ENCODE data around the gene MRPS27.

The MRPS27 gene

DNA sequence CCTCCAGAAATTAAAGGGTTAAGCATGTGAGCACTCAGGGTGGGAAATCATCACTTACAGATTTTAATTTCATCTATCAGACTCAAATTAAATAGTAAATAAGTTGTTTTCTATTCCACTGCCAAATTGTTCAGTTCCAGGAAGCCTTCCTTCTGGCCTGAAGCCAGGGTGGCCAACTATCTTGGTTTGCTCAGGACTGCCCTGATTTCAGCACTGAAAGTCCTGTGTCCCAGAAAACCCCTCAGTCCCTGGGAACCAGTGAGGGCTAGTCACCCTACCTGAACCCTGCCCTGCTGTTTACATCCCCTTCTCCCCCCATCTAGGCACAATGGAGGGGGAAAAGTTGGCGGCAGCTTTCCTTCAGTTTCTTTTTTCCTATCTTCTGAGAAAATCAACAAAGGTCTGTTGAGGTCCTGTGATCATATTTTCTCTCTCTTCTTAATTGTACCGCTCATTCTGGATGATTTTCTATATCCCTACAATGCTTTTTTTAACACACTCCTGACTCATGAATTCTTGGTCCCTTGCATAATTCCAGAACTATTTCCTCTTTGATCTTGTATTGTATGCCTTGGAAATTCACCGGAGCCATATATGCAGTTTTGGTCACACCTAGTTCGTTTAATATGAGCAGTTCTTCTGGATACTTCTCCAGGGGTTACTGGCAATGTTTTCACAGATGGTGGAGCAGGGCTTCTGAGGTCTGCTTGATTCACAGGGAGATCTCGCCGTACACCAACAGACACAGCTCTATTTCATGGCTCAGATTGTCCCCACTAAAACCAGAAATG is 109.0 kb downstream of the MRPS27 start:
- Histone ChIP-seq H3K4me1 (ENCODE audit: control insufficient read depth, insufficient read depth, low read length, poor library complexity, severe bottlenecking) (no peaks in the 10 kb centered on the region), H3K9me3 (ENCODE audit: control insufficient read depth, low read length) (no peaks in the 10 kb centered on the region), H3K36me3 (ENCODE audit: control insufficient read depth, insufficient read depth, low read length) (no peaks in the 10 kb centered on the region), H3K27me3 (replicated peaks; ENCODE audit: control insufficient read depth, insufficient read depth, low read length, poor library complexity, severe bottlenecking) (no peaks in the 10 kb centered on the region), H3K4me3 (ENCODE audit: insufficient read depth, low read depth, low read length, poor library complexity, severe bottlenecking) (no peak overlapping the region), H3K27ac (ENCODE audit: insufficient read depth, low read length, poor library complexity, severe bottlenecking) (no peak overlapping the region)
- DNase-seq: no peak

DNA sequence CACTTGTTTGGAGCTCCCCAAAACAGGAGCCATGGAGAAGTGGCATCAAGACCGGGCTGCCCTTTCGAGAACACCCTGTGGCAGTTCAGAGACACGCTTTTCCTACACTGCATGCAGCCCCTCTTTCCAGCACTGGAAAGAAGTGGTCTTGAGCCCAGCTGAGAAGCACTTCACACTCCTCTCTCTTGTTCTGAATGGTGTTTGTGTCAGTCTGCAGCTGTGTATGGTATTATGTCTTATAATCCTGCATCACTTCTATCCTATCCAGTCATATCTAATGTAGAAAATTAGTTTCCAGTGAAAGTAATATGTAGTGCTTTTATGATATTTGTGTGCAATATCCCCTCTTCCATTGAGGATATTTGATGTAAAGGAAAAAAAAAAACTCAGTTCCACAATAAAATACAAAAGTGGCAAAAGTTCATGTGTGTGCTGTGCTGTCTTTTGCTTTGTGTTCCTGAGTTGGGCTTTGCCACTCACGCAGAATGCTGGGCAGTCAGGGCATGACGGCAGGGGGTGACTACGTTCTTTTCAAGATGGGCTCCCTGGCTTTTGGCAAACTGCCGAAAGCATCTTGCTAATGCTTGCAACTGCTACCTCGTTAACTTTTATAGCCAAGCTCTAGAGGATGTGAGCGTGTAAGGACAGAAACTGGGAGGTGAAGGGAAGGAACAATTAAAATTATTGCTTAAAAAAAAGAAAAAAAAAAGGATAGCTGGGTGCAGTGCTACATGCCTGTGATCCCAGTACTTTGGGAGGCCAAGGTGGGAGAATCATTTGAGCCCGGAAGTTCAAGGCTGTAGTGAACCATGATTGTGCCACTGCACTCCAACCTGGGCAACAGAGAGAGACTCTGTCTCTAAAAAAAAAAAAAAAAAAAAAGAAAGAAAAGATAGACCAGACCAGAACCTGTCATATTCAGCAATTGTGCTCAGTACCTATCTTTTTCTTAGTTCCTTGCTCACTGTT is 110.6 kb downstream of the MRPS27 start:
- no peak overlapping the region for H3K27ac ChIP-seq (ENCODE audit: insufficient read depth, low read length, poor library complexity, severe bottlenecking)
- H3K4me3 ChIP-seq (ENCODE audit: insufficient read depth, low read depth, low read length, poor library complexity, severe bottlenecking): no peak overlapping the region
- no peak for DNase-seq
- H3K27me3 ChIP-seq (replicated peaks; ENCODE audit: control insufficient read depth, insufficient read depth, low read length, poor library complexity, severe bottlenecking): no peaks in the 10 kb centered on the region
- no peaks in the 10 kb centered on the region for H3K4me1 ChIP-seq (ENCODE audit: control insufficient read depth, insufficient read depth, low read length, poor library complexity, severe bottlenecking)
- no peaks in the 10 kb centered on the region for H3K9me3 ChIP-seq (ENCODE audit: control insufficient read depth, low read length)
- no peaks in the 10 kb centered on the region for H3K36me3 ChIP-seq (ENCODE audit: control insufficient read depth, insufficient read depth, low read length)

DNA sequence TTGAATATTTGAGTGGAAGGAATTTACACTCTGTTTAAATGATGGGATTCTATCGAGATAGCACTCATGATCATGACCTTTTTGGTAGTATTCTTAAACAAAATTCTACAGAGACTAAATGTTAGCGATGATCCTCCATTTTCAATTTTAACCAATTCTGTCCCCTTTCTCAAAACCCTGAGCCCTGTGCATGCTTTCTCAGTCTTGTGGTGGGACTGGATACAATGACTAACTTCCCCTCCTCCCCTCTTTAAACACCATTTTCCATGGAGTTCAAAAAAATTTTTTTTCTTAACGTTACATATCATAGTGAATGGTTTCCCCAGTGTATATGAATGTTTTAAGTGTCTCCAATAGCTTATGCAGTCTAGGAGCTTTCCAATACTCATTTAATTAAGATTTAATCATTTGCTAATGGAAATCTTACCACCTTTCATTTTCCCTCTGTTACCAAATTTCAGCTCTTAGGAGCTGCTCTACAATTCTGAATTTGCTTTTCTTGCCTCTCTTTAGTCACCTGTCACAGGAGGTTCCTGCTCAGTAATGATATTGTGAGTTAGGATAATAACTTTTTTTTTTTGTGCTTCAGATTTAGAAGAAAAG is 111.6 kb downstream of the MRPS27 start:
- no peak for DNase-seq
- H3K27me3 ChIP-seq (replicated peaks; ENCODE audit: control insufficient read depth, insufficient read depth, low read length, poor library complexity, severe bottlenecking): no peaks in the 10 kb centered on the region
- no peaks in the 10 kb centered on the region for H3K36me3 ChIP-seq (ENCODE audit: control insufficient read depth, insufficient read depth, low read length)
- no peaks in the 10 kb centered on the region for H3K4me1 ChIP-seq (ENCODE audit: control insufficient read depth, insufficient read depth, low read length, poor library complexity, severe bottlenecking)
- no peak overlapping the region for H3K27ac ChIP-seq (ENCODE audit: insufficient read depth, low read length, poor library complexity, severe bottlenecking)
- H3K4me3 ChIP-seq (ENCODE audit: insufficient read depth, low read depth, low read length, poor library complexity, severe bottlenecking): no peak overlapping the region
- H3K9me3 ChIP-seq (ENCODE audit: control insufficient read depth, low read length): no peaks in the 10 kb centered on the region

DNA sequence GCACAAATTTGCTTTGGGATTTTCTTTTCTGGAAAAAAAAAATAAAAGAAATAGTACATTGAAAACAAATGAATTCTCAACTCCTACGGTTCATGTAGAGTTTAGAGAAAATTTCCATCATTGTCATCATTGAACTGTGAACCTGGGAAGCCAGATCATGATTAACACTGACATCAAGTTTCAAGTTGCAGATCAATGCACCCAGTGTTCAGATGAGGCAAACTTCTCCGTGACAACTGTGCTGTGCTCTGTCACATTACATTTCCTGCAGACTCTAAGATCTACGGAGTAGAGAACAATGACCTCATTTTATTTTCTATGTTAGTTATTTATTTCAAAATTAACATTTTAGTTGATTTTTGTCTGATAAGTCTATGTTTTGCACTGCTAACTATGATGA is 113.0 kb downstream of the MRPS27 start:
- no peaks in the 10 kb centered on the region for H3K4me1 ChIP-seq (ENCODE audit: control insufficient read depth, insufficient read depth, low read length, poor library complexity, severe bottlenecking)

DNA sequence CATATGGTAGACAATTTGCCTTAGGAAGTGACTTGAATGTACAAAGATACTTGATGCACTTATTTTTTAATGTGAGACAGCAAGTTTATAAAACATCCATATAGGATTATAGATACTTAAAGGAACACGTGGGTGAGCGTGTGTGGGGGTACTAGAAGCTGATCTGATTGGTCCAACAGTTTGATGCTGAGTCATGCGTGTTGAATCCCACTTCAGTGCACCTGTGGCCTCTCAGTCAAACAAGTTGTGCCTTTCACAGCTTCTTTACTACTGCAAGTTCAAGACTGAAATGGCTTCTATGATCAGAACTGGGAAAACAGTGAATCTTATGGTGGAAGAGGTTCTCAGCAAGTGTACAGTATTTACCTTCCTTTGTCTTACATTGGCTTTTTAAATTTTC is 113.9 kb downstream of the MRPS27 start:
- DNase-seq: no peak
- no peak overlapping the region for H3K27ac ChIP-seq (ENCODE audit: insufficient read depth, low read length, poor library complexity, severe bottlenecking)
- H3K4me1 ChIP-seq (ENCODE audit: control insufficient read depth, insufficient read depth, low read length, poor library complexity, severe bottlenecking): no peaks in the 10 kb centered on the region
- H3K36me3 ChIP-seq (ENCODE audit: control insufficient read depth, insufficient read depth, low read length): no peaks in the 10 kb centered on the region
- H3K27me3 ChIP-seq (replicated peaks; ENCODE audit: control insufficient read depth, insufficient read depth, low read length, poor library complexity, severe bottlenecking): no peaks in the 10 kb centered on the region
- no peak overlapping the region for H3K4me3 ChIP-seq (ENCODE audit: insufficient read depth, low read depth, low read length, poor library complexity, severe bottlenecking)
- no peaks in the 10 kb centered on the region for H3K9me3 ChIP-seq (ENCODE audit: control insufficient read depth, low read length)

More for the DNA sequence above, 113.0 kb downstream of the MRPS27 start:
- DNase-seq: no peak
- Histone ChIP-seq H3K9me3 (ENCODE audit: control insufficient read depth, low read length) (no peaks in the 10 kb centered on the region), H3K36me3 (ENCODE audit: control insufficient read depth, insufficient read depth, low read length) (no peaks in the 10 kb centered on the region), H3K27me3 (replicated peaks; ENCODE audit: control insufficient read depth, insufficient read depth, low read length, poor library complexity, severe bottlenecking) (no peaks in the 10 kb centered on the region), H3K4me3 (ENCODE audit: insufficient read depth, low read depth, low read length, poor library complexity, severe bottlenecking) (no peak overlapping the region), H3K27ac (ENCODE audit: insufficient read depth, low read length, poor library complexity, severe bottlenecking) (no peak overlapping the region)

DNA sequence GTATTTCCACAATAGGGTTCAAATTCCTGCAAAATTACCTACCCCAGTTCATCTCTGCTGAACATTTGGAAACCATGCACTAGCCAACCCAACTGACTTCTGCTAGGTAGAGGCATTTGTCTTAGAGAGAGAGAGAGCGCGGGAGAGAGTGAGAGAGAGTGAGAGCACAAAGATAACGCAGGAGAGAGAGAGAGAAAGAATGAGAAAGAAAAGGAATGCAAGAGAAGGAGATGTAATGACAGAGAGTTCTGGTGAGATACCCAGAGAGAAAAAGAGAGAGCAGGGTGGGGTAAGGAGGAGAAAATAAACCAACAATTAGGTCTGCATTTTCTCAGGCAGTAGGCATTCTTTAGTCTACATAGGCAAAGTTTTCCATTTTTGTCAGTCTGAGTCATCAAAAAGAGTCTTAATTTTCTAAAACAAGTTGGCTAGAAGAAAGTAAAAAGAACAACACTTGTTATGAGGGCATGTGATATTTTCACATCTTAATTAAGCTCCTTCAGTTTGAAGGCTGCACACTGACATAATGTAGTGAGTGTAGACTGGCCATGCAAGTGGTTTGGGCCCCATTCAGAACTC is 114.5 kb downstream of the MRPS27 start:
- Histone ChIP-seq H3K9me3 (ENCODE audit: control insufficient read depth, low read length) (no peaks in the 10 kb centered on the region), H3K4me3 (ENCODE audit: insufficient read depth, low read depth, low read length, poor library complexity, severe bottlenecking) (no peak overlapping the region), H3K4me1 (ENCODE audit: control insufficient read depth, insufficient read depth, low read length, poor library complexity, severe bottlenecking) (no peaks in the 10 kb centered on the region), H3K36me3 (ENCODE audit: control insufficient read depth, insufficient read depth, low read length) (no peaks in the 10 kb centered on the region), H3K27ac (ENCODE audit: insufficient read depth, low read length, poor library complexity, severe bottlenecking) (no peak overlapping the region), H3K27me3 (replicated peaks; ENCODE audit: control insufficient read depth, insufficient read depth, low read length, poor library complexity, severe bottlenecking) (no peaks in the 10 kb centered on the region)
- DNase-seq: no peak

DNA sequence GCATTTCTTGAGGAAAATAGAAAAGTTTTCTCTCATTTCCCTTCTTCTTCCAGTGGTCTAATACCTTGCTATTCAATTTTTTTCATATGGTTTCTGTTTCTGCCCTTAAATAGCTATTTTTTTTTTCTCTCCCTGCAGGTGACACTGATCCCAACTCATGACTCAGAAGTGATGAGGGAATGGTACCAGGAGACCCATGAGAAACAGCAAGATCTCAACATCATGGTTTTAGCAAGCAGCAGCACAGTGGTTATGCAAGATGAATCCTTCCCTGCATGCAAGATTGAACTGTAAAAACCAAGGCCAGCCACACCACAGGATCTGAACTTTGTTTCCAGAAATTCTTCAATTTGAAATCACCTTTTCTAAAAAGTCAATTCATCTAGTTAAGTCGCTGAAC is 115.1 kb downstream of the MRPS27 start:
- H3K27me3 ChIP-seq (replicated peaks; ENCODE audit: control insufficient read depth, insufficient read depth, low read length, poor library complexity, severe bottlenecking): no peaks in the 10 kb centered on the region
- H3K27ac ChIP-seq (ENCODE audit: insufficient read depth, low read length, poor library complexity, severe bottlenecking): no peak overlapping the region
- no peaks in the 10 kb centered on the region for H3K36me3 ChIP-seq (ENCODE audit: control insufficient read depth, insufficient read depth, low read length)
- DNase-seq: no peak
- H3K4me3 ChIP-seq (ENCODE audit: insufficient read depth, low read depth, low read length, poor library complexity, severe bottlenecking): no peak overlapping the region
- no peaks in the 10 kb centered on the region for H3K4me1 ChIP-seq (ENCODE audit: control insufficient read depth, insufficient read depth, low read length, poor library complexity, severe bottlenecking)
- no peaks in the 10 kb centered on the region for H3K9me3 ChIP-seq (ENCODE audit: control insufficient read depth, low read length)

DNA sequence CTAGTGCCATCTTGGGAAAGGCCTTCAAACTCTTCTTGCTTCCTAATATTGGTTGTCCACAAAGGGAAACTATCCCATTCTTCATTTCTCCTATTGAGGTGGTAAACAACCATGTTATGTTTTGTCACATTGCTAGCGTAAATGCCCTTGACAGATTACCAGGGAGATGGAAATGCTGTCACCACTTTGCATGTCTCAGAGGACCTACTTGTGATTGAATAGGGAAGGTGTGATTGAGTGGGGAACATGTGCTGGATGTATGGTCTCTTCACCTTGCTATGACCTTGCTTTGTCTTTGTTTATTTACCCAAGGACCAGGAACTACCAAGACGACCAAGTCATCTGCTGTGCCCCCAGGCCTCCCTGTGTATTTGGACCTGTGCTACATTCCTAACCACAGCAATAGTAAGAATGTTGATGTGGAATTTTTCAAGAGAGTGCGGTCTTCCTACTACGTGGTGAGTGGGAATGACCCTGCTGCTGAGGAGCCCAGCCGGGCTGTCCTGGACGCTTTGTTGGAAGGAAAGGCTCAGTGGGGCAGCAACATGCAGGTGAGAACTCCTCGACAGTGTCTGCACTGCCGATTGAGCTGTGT is 116.7 kb downstream of the MRPS27 start:
- Histone ChIP-seq H3K27me3 (replicated peaks; ENCODE audit: control insufficient read depth, insufficient read depth, low read length, poor library complexity, severe bottlenecking) (no peaks in the 10 kb centered on the region), H3K4me1 (ENCODE audit: control insufficient read depth, insufficient read depth, low read length, poor library complexity, severe bottlenecking) (no peaks in the 10 kb centered on the region), H3K27ac (ENCODE audit: insufficient read depth, low read length, poor library complexity, severe bottlenecking) (no peak overlapping the region), H3K4me3 (ENCODE audit: insufficient read depth, low read depth, low read length, poor library complexity, severe bottlenecking) (no peak overlapping the region), H3K9me3 (ENCODE audit: control insufficient read depth, low read length) (no peaks in the 10 kb centered on the region), H3K36me3 (ENCODE audit: control insufficient read depth, insufficient read depth, low read length) (no peaks in the 10 kb centered on the region)
- no peak for DNase-seq

DNA sequence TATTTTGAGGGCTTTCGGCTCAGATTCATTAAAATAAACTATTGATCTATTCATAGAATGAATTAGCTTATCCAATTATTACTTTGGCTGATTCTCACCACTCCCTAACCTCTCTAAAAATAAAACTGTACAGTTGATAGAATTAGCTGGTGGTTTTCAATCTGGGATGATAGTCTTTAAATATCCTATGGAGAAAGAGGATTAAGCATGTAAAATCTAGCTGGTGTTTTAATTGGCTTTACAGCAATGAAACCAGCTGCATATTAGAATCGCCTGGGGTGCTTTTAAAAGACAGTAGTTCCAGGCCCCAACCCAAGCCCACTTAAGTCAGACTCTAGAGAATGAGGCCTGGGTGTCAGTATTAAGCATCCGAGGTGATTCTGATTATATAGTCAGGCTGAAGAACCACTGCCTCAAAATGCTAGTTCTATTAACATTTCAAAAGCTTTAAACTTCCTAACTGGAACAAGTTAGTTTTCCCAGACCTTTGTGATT is 117.7 kb downstream of the MRPS27 start:
- Histone ChIP-seq H3K27me3 (replicated peaks; ENCODE audit: control insufficient read depth, insufficient read depth, low read length, poor library complexity, severe bottlenecking) (no peaks in the 10 kb centered on the region), H3K9me3 (ENCODE audit: control insufficient read depth, low read length) (no peaks in the 10 kb centered on the region), H3K4me1 (ENCODE audit: control insufficient read depth, insufficient read depth, low read length, poor library complexity, severe bottlenecking) (no peaks in the 10 kb centered on the region), H3K4me3 (ENCODE audit: insufficient read depth, low read depth, low read length, poor library complexity, severe bottlenecking) (no peak overlapping the region), H3K27ac (ENCODE audit: insufficient read depth, low read length, poor library complexity, severe bottlenecking) (no peak overlapping the region), H3K36me3 (ENCODE audit: control insufficient read depth, insufficient read depth, low read length) (no peaks in the 10 kb centered on the region)
- no peak for DNase-seq
